H1 (cell line): ENCODE data around the gene RIMBP2. TPM values are rescaled to one million over a fixed set of nuclear protein-coding genes. Genes with fewer than 3 reads are reported as not detected.

Experiments
- CTCF ChIA-PET: fragments of 300-600 bp; sonication (Branson Sonifier 250); formaldehyde crosslinking; loops from one replicate; lab custom pipeline; 2021; ENCODE audit not compliant: partially characterized antibody; lab: Charles Lee
- POLR2A ChIA-PET: fragments of 300-600 bp; sonication (Branson Sonifier 250); formaldehyde crosslinking; loops from one replicate; lab custom pipeline; 2021; ENCODE audit warnings: inconsistent platforms; ENCODE audit not compliant: partially characterized antibody; lab: Charles Lee
- DNase-seq, 2 experiments: peaks; one replicate each; pipeline versions ENCODE4 v3.0.0 to v3.0.0-alpha.2; 2010 to 2022; ENCODE audit warnings: low spot score in 2 of 2, low read depth in 1 of 2, mixed read lengths in 1 of 2
- FAIRE-seq: peaks from 2 replicates; lab custom pipeline; 2011; peaks lifted over from hg19 to GRCh38; lab: Jason Lieb, UNC
- H2AFZ ChIP-seq: 2 replicates; pipeline ENCODE4 v1.8.1; 2012; ENCODE audit warnings: low read length, inconsistent platforms
- H2AK5ac ChIP-seq: 2 replicates; pipeline ENCODE4 v1.6.1; 2013; ENCODE audit warnings: low read depth, low read length
- H2BK120ac ChIP-seq: replicated peaks from 2 replicates; pipeline ENCODE3; 2013; ENCODE audit warnings: low read depth, low read length, inconsistent platforms
- H2BK12ac ChIP-seq: 2 replicates; pipeline ENCODE4 v1.6.1; 2013; ENCODE audit warnings: low read depth, low read length
- H2BK15ac ChIP-seq: 2 replicates; pipeline ENCODE4 v1.6.1; 2013; ENCODE audit warnings: low read length
- H2BK20ac ChIP-seq: 2 replicates; pipeline ENCODE4 v1.6.1; 2013; ENCODE audit warnings: low read length
- H2BK5ac ChIP-seq: 2 replicates; pipeline ENCODE4 v1.6.1; 2013; ENCODE audit warnings: low read depth, low read length
- H3K14ac ChIP-seq: 2 replicates; pipeline ENCODE4 v1.6.1; 2013; ENCODE audit warnings: inconsistent platforms; ENCODE audit not compliant: insufficient read length
- H3K18ac ChIP-seq: 2 replicates; pipeline ENCODE4 v1.6.1; 2013; ENCODE audit warnings: low read length; ENCODE audit errors: extremely low read depth
- H3K23ac ChIP-seq: 2 replicates; pipeline ENCODE4 v1.6.1; 2013; ENCODE audit warnings: inconsistent platforms; ENCODE audit not compliant: insufficient read length
- H3K23me2 ChIP-seq: 2 replicates; pipeline ENCODE4 v1.6.1; 2013; ENCODE audit warnings: low read depth, low read length
- H3K27ac ChIP-seq: 2 replicates; pipeline ENCODE4 v1.6.1; 2011; ENCODE audit warnings: low read depth, low read length, inconsistent platforms
- H3K27me3 ChIP-seq, 4 experiments: replicated peaks in 1 of 4; 1 replicate in 1 of 4; 2 replicates in 3 of 4; pipeline versions ENCODE4 v1.6.1 to v1.8.1; 2011 to 2013; ENCODE audit warnings: low read length in 3 of 4, mild to moderate bottlenecking in 3 of 4, inconsistent platforms in 2 of 4, mixed read lengths in 2 of 4, moderate library complexity in 1 of 4; ENCODE audit not compliant: control insufficient read depth in 3 of 4, insufficient read depth in 3 of 4; ENCODE audit errors: extremely low read depth in 1 of 4
- H3K36me3 ChIP-seq, 4 experiments: 2 replicates each; pipeline versions ENCODE4 v1.6.1 to v1.8.1; 2011 to 2013; ENCODE audit warnings: mild to moderate bottlenecking in 4 of 4, low read length in 3 of 4, moderate library complexity in 2 of 4, control low read depth in 1 of 4, inconsistent platforms in 1 of 4; ENCODE audit not compliant: insufficient read depth in 4 of 4, control insufficient read depth in 2 of 4
- H3K4ac ChIP-seq: replicated peaks from 2 replicates; pipeline ENCODE3; 2013; ENCODE audit warnings: low read length, low read depth, mixed read lengths, inconsistent platforms; ENCODE audit not compliant: insufficient read length
- H3K4me1 ChIP-seq, 4 experiments: replicated peaks in 1 of 4; 1 replicate in 1 of 4; 2 replicates in 3 of 4; pipeline versions ENCODE4 v1.6.1 to v1.8.1; 2011 to 2013; ENCODE audit warnings: low read length in 3 of 4, inconsistent platforms in 2 of 4, mixed read lengths in 1 of 4; ENCODE audit not compliant: insufficient read depth in 4 of 4, control insufficient read depth in 3 of 4
- H3K4me2 ChIP-seq, 2 experiments: 2 replicates each; pipeline versions ENCODE4 v1.6.1 to v1.8.1; 2011 to 2013; ENCODE audit warnings: low read depth in 2 of 2, low read length in 2 of 2, control low read depth in 1 of 2, inconsistent platforms in 1 of 2, mild to moderate bottlenecking in 1 of 2; ENCODE audit not compliant: insufficient read depth in 1 of 2
- H3K4me3 ChIP-seq, 4 experiments: fragments of 200-600, 300-600 bp in 1 of 4; sonication (generic), shearing (Covaris generic), sonication (Bioruptor Twin) in 1 of 4; 2 replicates each; pipeline versions ENCODE4 v1.5.1 to v1.8.1; 2011 to 2016; ENCODE audit warnings: low read length in 4 of 4, low read depth in 3 of 4, control low read depth in 2 of 4, inconsistent platforms in 2 of 4, mild to moderate bottlenecking in 2 of 4, mixed read lengths in 1 of 4, moderate library complexity in 1 of 4; ENCODE audit not compliant: insufficient read depth in 2 of 4; ENCODE audit errors: extremely low read depth in 1 of 4
- H3K56ac ChIP-seq: replicated peaks from 2 replicates; pipeline ENCODE3; 2013; ENCODE audit warnings: low read depth, mild to moderate bottlenecking, mixed read lengths, low read length, inconsistent platforms; ENCODE audit not compliant: insufficient read length
- H3K79me1 ChIP-seq: 2 replicates; pipeline ENCODE4 v1.6.1; 2013; ENCODE audit warnings: low read depth, low read length, control low read depth
- H3K79me2 ChIP-seq, 2 experiments: 2 replicates each; pipeline versions ENCODE4 v1.6.1 to v1.8.1; 2012 to 2013; ENCODE audit warnings: low read length in 2 of 2, mild to moderate bottlenecking in 2 of 2, inconsistent platforms in 1 of 2; ENCODE audit not compliant: insufficient read depth in 2 of 2, control insufficient read depth in 1 of 2
- H3K9ac ChIP-seq, 4 experiments: replicated peaks in 1 of 4; 1 replicate in 1 of 4; 2 replicates in 3 of 4; pipeline versions ENCODE4 v1.6.1 to v1.8.1; 2011 to 2013; ENCODE audit warnings: low read depth in 3 of 4, low read length in 3 of 4, control low read depth in 2 of 4, mild to moderate bottlenecking in 2 of 4, moderate library complexity in 2 of 4, inconsistent platforms in 1 of 4; ENCODE audit errors: extremely low read depth in 1 of 4
- H3K9me3 ChIP-seq, 2 experiments: 2 replicates each; pipeline versions ENCODE4 v1.6.1 to v1.8.1; 2012 to 2013; ENCODE audit warnings: mild to moderate bottlenecking in 2 of 2, moderate library complexity in 2 of 2, control low read depth in 1 of 2, inconsistent platforms in 1 of 2, low read depth in 1 of 2, low read length in 1 of 2, mixed read lengths in 1 of 2; ENCODE audit not compliant: insufficient read depth in 2 of 2
- H4K20me1 ChIP-seq, 2 experiments: replicated peaks in 1 of 2; 2 replicates each; pipeline versions ENCODE3 to v1.8.1; 2011 to 2013; ENCODE audit warnings: inconsistent platforms in 2 of 2, low read length in 2 of 2, mild to moderate bottlenecking in 1 of 2; ENCODE audit not compliant: insufficient read depth in 2 of 2, control insufficient read depth in 1 of 2
- H4K5ac ChIP-seq: 2 replicates; pipeline ENCODE4 v1.6.1; 2013; ENCODE audit warnings: low read length, low read depth, mixed read lengths, inconsistent platforms; ENCODE audit not compliant: insufficient read length
- H4K8ac ChIP-seq: 2 replicates; pipeline ENCODE4 v1.8.0; 2013; ENCODE audit warnings: mild to moderate bottlenecking, moderate library complexity, low read length, inconsistent platforms; ENCODE audit not compliant: insufficient read depth; ENCODE audit errors: extremely low read depth
- H4K91ac ChIP-seq: replicated peaks from 2 replicates; pipeline ENCODE3; 2013; ENCODE audit warnings: low read length, mixed read lengths, inconsistent platforms; ENCODE audit not compliant: insufficient read length
- CBX8 ChIP-seq: fragments of 300-800, 300-1000 bp; sonication (generic); IDR thresholded peaks from 2 replicates; pipeline ENCODE4 v1.7.1; 2016; ENCODE audit warnings: low read depth, low read length, borderline replicate concordance
- CTBP2 ChIP-seq: IDR thresholded peaks from 2 replicates; pipeline ENCODE4 v1.7.0; 2011; ENCODE audit warnings: borderline replicate concordance, mild to moderate bottlenecking, moderate library complexity, mixed read lengths, low read length; ENCODE audit not compliant: insufficient read depth, insufficient read length
- NANOG ChIP-seq: IDR thresholded peaks from 2 replicates; pipeline ENCODE4 v1.6.1; 2011; ENCODE audit warnings: low read length, low read depth, mild to moderate bottlenecking, inconsistent platforms; ENCODE audit not compliant: insufficient read depth, poor library complexity, severe bottlenecking
- NRF1 ChIP-seq: IDR thresholded peaks from 2 replicates; pipeline ENCODE4 v1.6.1; 2011; ENCODE audit warnings: mild to moderate bottlenecking, low read depth, low read length, improper control_type of control experiment
- SIN3A ChIP-seq, 2 experiments: IDR thresholded peaks in 1 of 2; conservative IDR thresholded peaks in 1 of 2; 2 replicates each; pipeline ENCODE4 v1.6.1; 2011 to 2012; ENCODE audit warnings: low read length in 2 of 2, improper control_type of control experiment in 1 of 2, low read depth in 1 of 2, mild to moderate bottlenecking in 1 of 2
- SIX5 ChIP-seq: IDR thresholded peaks from 2 replicates; pipeline ENCODE4 v1.6.1; 2011; ENCODE audit warnings: mild to moderate bottlenecking, low read depth, low read length
- TEAD4 ChIP-seq: IDR thresholded peaks from 2 replicates; pipeline ENCODE4 v1.6.1; 2012; ENCODE audit warnings: low read depth, low read length, inconsistent platforms, mixed read lengths
- WGBS, 2 experiments: shearing (Covaris generic) in 1 of 2; methylation state at CpG; one replicate each; pipeline versions ENCODE4 v1.1.6 to v1.1.7; 2013 to 2015; ENCODE audit warnings: low lambda C conversion rate in 2 of 2, mixed read lengths in 2 of 2, inconsistent platforms in 1 of 2, low coverage in 1 of 2, missing lambda C conversion rate in 1 of 2; ENCODE audit not compliant: insufficient replicate concordance in 2 of 2, insufficient coverage in 1 of 2, insufficient read length in 1 of 2; ENCODE audit errors: extremely low coverage in 1 of 2, missing lambda C conversion rate in 1 of 2; 5-methylcytosine and 5-hydroxymethylcytosine counted together
- polyA plus RNA-seq, 7 experiments: library from polyadenylated mRNA; depleted of rRNA in 3 of 7; stranded (reverse) in 5 of 7; unstranded in 2 of 7; fragments of >200 nt in 5 of 7; fragments of 200-250 nt in 2 of 7; gene quantifications; 1 replicate in 5 of 7; 2 replicates in 1 of 7; 4 replicates in 1 of 7; pipeline versions ENCODE4 v1.2.1 to v1.2.3, GENCODE V29; 2011 to 2013; ENCODE audit warnings: missing spikeins in 2 of 7, mixed read lengths in 2 of 7
- total RNA-seq: library from RNA; stranded (reverse); fragmentation: NEBNext Ultra II Directional; extraction: Animal tissue kit (Norgen Biotek cat#: 25700); gene quantifications from 2 replicates; pipeline ENCODE4 v1.2.1, GENCODE V29; 2021
- TF ChIP-seq, protein P1 (sequence below): IDR thresholded peaks from 2 replicates; pipeline ENCODE4 v1.6.1; 2012; ENCODE audit warnings: low read length, inconsistent platforms

Gene RIMBP2
- total and polyA plus RNA-seq, 2 of the 8 experiments (the other 6 are each of a cell fraction or from before 2014, with no cell fraction given): 0.18 to 0.65 TPM

DNA sequence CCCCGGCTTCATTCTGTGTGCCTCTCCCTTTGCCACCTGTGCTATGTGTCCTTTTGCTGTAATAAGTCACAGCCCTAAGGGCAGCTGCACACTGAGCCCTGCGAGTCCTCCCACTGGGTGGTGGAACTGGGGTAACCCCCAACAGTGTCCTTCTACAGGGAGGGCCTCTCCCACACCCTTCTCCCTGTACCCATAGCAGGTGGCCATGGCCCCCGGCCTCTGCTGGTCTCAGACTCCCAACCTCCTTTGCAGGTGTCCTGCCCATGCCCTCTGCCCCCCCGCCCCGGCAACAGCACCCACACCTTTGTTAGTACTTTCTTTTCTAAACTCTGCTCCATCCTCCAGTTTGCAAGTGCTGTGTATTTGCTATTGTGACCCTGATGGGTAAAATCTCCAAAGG lies 206.6 kb downstream of the RIMBP2 start:
- no peak overlapping the region for H3K14ac ChIP-seq
- 83% methylated on average over 5 of the region's 5 CpGs; no CpG with 5 or more reads in 1 of the 2 experiments for WGBS, 2 experiments
- POLR2A ChIA-PET: no interaction called here
- TF ChIP-seq CBX8 (no peak), SIN3A (conservative IDR thresholded peaks at IDR 0.05 in 1 of 2, IDR thresholded peaks at IDR 0.05 in 1 of 2; ENCODE audit: low read depth in 1 of 2, low read length in 2 of 2) (no peak), CTBP2 (no peak), SIX5 (no peak), NANOG (no peak), NRF1 (no peak), TEAD4 (no peak)
- TF ChIP-seq, protein P1, sequence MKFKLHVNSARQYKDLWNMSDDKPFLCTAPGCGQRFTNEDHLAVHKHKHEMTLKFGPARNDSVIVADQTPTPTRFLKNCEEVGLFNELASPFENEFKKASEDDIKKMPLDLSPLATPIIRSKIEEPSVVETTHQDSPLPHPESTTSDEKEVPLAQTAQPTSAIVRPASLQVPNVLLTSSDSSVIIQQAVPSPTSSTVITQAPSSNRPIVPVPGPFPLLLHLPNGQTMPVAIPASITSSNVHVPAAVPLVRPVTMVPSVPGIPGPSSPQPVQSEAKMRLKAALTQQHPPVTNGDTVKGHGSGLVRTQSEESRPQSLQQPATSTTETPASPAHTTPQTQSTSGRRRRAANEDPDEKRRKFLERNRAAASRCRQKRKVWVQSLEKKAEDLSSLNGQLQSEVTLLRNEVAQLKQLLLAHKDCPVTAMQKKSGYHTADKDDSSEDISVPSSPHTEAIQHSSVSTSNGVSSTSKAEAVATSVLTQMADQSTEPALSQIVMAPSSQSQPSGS: no peak

More for the DNA sequence above, 206.6 kb downstream of the RIMBP2 start:
- Histone ChIP-seq H4K91ac (no peak overlapping the region), H2AFZ (no peak overlapping the region), H2BK120ac (no peak overlapping the region), H3K4ac (no peak overlapping the region), H2BK12ac (no peak overlapping the region), H4K8ac (no peak overlapping the region), H2BK5ac (no peak overlapping the region), H3K27me3 (no peaks in the 10 kb centered on the region; a peak in 1 of 7 replicates), H3K27ac (no peak overlapping the region), H3K23ac (no peak overlapping the region), H3K4me1 (peaks cover 7 to 13% (median 8%) of the 10 kb centered on the region in 4 experiments), H3K4me3 (no peak overlapping the region), H3K36me3 (no peaks in the 10 kb centered on the region), H3K9ac (no peak overlapping the region), H4K20me1 (no peaks in the 10 kb centered on the region), H3K79me1 (no peaks in the 10 kb centered on the region), H3K18ac (no peak overlapping the region), H3K4me2 (no peak overlapping the region), H2BK15ac (no peak overlapping the region), H2AK5ac (no peak overlapping the region), H2BK20ac (no peak overlapping the region), H3K56ac (no peak overlapping the region), H3K79me2 (no peaks in the 10 kb centered on the region), H4K5ac (no peak overlapping the region), H3K23me2 (no peaks in the 10 kb centered on the region), H3K9me3 (no peaks in the 10 kb centered on the region)
- FAIRE-seq (no peak), DNase-seq (no peak)
- CTCF ChIA-PET: interaction anchor here (1.2 kb wide), 1 partner anchor 121 kb away, joined by 3 read pairs; no protein-coding TSS in a partner anchor
